ENCODE data around the gene PC. TPM values are rescaled to one million over a fixed set of nuclear protein-coding genes. Genes with fewer than 3 reads are reported as not detected.
A peak's percentile ranks its signal among the peaks of the same experiment; 100 is the strongest.

Gene PC
- total RNA-seq, 1 donor from 2014 or later: 10.5 TPM

DNA sequence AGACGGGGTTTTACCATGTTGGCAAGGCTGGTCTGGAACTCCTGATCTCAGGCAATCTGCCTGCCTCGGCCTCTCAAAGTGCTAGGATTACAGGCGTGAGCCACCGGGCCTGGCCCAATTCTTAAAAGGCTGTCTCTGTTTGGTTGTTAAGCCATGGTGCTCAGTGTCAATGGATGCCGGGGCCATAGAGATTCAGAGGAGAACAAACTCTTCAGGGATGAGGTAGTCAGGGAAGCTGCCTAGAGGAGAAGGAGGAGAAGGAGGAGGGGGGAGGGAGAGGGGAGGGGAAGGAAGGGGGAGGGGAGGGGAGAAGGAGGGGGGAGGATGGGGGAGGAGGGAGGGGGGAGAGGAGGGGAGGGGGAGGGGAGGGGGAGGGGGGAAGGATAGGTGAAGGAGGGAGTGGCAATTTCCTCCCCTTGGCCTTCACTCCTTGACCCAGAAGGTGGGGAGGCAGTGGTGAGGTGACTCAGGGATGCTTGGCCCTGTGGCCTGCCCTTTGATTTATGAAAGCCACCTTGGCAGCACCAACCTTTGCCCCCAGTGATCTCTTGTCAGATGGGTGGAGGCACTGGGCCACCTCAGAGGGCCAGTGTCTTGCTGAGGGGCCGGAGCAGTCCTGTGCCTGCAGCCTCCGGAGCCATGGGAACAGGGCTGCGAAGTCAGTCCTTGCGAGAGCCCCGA, 16.7 kb upstream of the PC start, which contains the start of gene C11orf86:
TSS of gene C11orf86 (plus strand) at position 581 of the 681 bp plus-strand sequence. CDS start at position 640, 59 bp downstream.
- H3K36me3 Mint-ChIP-seq (ENCODE audit: low read depth, unreplicated experiment): no peaks in the 10 kb centered on the region
- Histone ChIP-seq H3K4me1 (ENCODE audit: insufficient read depth, low read length) (peaks cover 21% of the 10 kb centered on the region), H3K9ac (ENCODE audit: low read length) (no peak within 1 kb of the TSS), H3K27ac (ENCODE audit: low read depth, low read length) (no peak within 1 kb of the TSS), H3K27me3 (ENCODE audit: insufficient read depth, low read length) (no peaks in the 10 kb centered on the region), H3K79me2 (ENCODE audit: insufficient read depth, low read length) (no peaks in the 10 kb centered on the region), H3K9me3 (ENCODE audit: insufficient read depth, low read depth, low read length) (peaks cover 12% of the 10 kb centered on the region), H4K20me1 (ENCODE audit: insufficient read depth, low read length) (no peaks in the 10 kb centered on the region), H3K4me3 (ENCODE audit: insufficient read depth, low read depth, low read length) (no peak within 1 kb of the TSS), H2AFZ (ENCODE audit: low read depth, low read length) (no peak within 1 kb of the TSS), H3K36me3 (ENCODE audit: insufficient read depth, low read length) (no peaks in the 10 kb centered on the region), H3K4me2 (ENCODE audit: low read length) (no peak within 1 kb of the TSS)
- H3K4me1 Mint-ChIP-seq (ENCODE audit: low read depth, unreplicated experiment): peaks cover 15% of the 10 kb centered on the region
- no peak within 1 kb of the TSS for H3K4me3 Mint-ChIP-seq (ENCODE audit: unreplicated experiment)
- peak within 1 kb of the TSS; percentile 6 for H3K27ac Mint-ChIP-seq (ENCODE audit: unreplicated experiment)
- peaks cover 2% of the 10 kb centered on the region for H3K27me3 Mint-ChIP-seq (ENCODE audit: low read depth, unreplicated experiment)
- TF ChIP-seq, protein P1, sequence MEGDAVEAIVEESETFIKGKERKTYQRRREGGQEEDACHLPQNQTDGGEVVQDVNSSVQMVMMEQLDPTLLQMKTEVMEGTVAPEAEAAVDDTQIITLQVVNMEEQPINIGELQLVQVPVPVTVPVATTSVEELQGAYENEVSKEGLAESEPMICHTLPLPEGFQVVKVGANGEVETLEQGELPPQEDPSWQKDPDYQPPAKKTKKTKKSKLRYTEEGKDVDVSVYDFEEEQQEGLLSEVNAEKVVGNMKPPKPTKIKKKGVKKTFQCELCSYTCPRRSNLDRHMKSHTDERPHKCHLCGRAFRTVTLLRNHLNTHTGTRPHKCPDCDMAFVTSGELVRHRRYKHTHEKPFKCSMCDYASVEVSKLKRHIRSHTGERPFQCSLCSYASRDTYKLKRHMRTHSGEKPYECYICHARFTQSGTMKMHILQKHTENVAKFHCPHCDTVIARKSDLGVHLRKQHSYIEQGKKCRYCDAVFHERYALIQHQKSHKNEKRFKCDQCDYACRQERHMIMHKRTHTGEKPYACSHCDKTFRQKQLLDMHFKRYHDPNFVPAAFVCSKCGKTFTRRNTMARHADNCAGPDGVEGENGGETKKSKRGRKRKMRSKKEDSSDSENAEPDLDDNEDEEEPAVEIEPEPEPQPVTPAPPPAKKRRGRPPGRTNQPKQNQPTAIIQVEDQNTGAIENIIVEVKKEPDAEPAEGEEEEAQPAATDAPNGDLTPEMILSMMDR (IDR thresholded peaks at IDR 0.05; ENCODE audit: insufficient read depth, low read depth, low read length): no peak
- TF ChIP-seq EZH2 (IDR thresholded peaks at IDR 0.05; ENCODE audit: insufficient read depth, low read length): no peak
- H3K9me3 Mint-ChIP-seq (ENCODE audit: unreplicated experiment): peaks cover 6% of the 10 kb centered on the region
- no peak for FAIRE-seq
- no peak for DNase-seq (ENCODE audit: low read depth)

DNA sequence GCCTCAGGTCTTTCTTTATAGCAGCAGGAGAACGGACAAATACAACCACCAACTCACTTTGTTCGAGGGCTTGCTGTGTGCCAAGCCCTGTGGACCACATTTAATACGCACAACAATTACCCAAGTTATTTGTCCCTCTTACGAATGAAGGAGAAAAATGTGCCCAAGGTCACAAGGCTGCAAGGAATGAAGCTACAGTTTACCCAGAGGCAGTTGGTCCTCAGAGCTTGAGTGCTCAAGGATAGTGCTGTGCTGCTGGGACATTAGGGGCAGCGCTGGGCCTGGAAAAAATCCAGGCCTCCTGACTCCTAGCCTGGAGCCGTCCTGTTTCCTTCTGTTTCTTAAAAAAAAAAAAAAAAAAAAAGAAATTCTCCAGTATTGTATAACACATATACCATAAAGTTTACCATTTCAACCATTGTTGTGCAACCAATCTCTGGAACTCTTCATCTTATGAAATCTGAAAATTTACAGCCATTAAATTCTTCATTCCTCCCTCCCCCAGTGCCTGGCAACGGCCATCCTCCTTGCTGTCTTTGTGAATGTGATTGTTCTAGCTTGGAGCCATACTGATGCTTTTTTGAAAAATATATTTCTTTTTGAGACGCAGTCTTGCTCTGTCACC, 15.9 kb upstream of the PC start:
- Histone ChIP-seq H4K20me1 (ENCODE audit: insufficient read depth, low read length) (no peaks in the 10 kb centered on the region), H3K36me3 (ENCODE audit: insufficient read depth, low read length) (no peaks in the 10 kb centered on the region), H3K4me2 (ENCODE audit: low read length) (no peak overlapping the region), H3K4me3 (ENCODE audit: insufficient read depth, low read depth, low read length) (no peak overlapping the region), H3K27me3 (ENCODE audit: insufficient read depth, low read length) (no peaks in the 10 kb centered on the region), H3K27ac (ENCODE audit: low read depth, low read length) (no peak overlapping the region), H3K79me2 (ENCODE audit: insufficient read depth, low read length) (no peaks in the 10 kb centered on the region), H3K9me3 (ENCODE audit: insufficient read depth, low read depth, low read length) (peaks cover 8% of the 10 kb centered on the region), H3K4me1 (ENCODE audit: insufficient read depth, low read length) (peaks cover 26% of the 10 kb centered on the region), H3K9ac (ENCODE audit: low read length) (no peak overlapping the region), H2AFZ (ENCODE audit: low read depth, low read length) (no peak overlapping the region)
- H3K27me3 Mint-ChIP-seq (ENCODE audit: low read depth, unreplicated experiment): peaks cover 2% of the 10 kb centered on the region
- H3K4me3 Mint-ChIP-seq (ENCODE audit: unreplicated experiment): no peak overlapping the region
- H3K9me3 Mint-ChIP-seq (ENCODE audit: unreplicated experiment): peaks cover 4% of the 10 kb centered on the region
- DNase-seq (ENCODE audit: low read depth) (no peak), FAIRE-seq (no peak)
- H3K36me3 Mint-ChIP-seq (ENCODE audit: low read depth, unreplicated experiment): no peaks in the 10 kb centered on the region
- TF ChIP-seq EZH2 (IDR thresholded peaks at IDR 0.05; ENCODE audit: insufficient read depth, low read length): no peak
- TF ChIP-seq, protein P1 (IDR thresholded peaks at IDR 0.05; ENCODE audit: insufficient read depth, low read depth, low read length): no peak
- peaks cover 20% of the 10 kb centered on the region for H3K4me1 Mint-ChIP-seq (ENCODE audit: low read depth, unreplicated experiment)
- no peak overlapping the region for H3K27ac Mint-ChIP-seq (ENCODE audit: unreplicated experiment)

DNA sequence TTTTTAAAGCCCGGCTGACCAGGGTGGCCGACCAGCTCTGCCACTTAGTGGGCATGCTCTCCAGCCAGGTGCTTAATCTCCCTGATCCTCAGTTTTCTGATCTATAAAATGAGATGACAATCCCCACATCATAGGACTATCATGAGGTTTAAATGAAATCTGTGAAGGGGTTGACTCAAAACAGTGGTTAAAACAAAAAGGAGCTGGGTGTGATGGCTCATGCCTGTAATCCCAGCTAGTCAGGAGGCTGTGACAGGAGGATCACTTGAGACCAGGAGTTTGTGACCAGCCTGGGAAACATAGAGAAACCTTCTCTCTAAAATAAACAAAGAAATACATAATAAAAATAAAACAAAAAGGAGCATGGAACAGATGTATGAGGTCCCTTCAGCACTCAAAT, 13.3 kb upstream of the PC start:
- Histone ChIP-seq H3K9me3 (ENCODE audit: insufficient read depth, low read depth, low read length) (no peaks in the 10 kb centered on the region), H4K20me1 (ENCODE audit: insufficient read depth, low read length) (no peaks in the 10 kb centered on the region), H3K4me2 (ENCODE audit: low read length) (peak overlapping the region; percentile 68), H3K27ac (ENCODE audit: low read depth, low read length) (peak overlapping the region; percentile 96), H3K4me1 (ENCODE audit: insufficient read depth, low read length) (peaks cover 33% of the 10 kb centered on the region), H3K36me3 (ENCODE audit: insufficient read depth, low read length) (no peaks in the 10 kb centered on the region), H3K27me3 (ENCODE audit: insufficient read depth, low read length) (no peaks in the 10 kb centered on the region), H3K4me3 (ENCODE audit: insufficient read depth, low read depth, low read length) (no peak overlapping the region), H2AFZ (ENCODE audit: low read depth, low read length) (peak overlapping the region; percentile 23), H3K9ac (ENCODE audit: low read length) (peak overlapping the region; percentile 80), H3K79me2 (ENCODE audit: insufficient read depth, low read length) (no peaks in the 10 kb centered on the region)
- FAIRE-seq (no peak), DNase-seq (ENCODE audit: low read depth) (peak; percentile 23)
- no peaks in the 10 kb centered on the region for H3K36me3 Mint-ChIP-seq (ENCODE audit: low read depth, unreplicated experiment)
- peak overlapping the region; percentile 97 for H3K27ac Mint-ChIP-seq (ENCODE audit: unreplicated experiment)
- TF ChIP-seq, protein P1 (IDR thresholded peaks at IDR 0.05; ENCODE audit: insufficient read depth, low read depth, low read length): no peak
- TF ChIP-seq EZH2 (IDR thresholded peaks at IDR 0.05; ENCODE audit: insufficient read depth, low read length): no peak
- H3K9me3 Mint-ChIP-seq (ENCODE audit: unreplicated experiment): no peaks in the 10 kb centered on the region
- no peaks in the 10 kb centered on the region for H3K27me3 Mint-ChIP-seq (ENCODE audit: low read depth, unreplicated experiment)
- H3K4me3 Mint-ChIP-seq (ENCODE audit: unreplicated experiment): no peak overlapping the region
- H3K4me1 Mint-ChIP-seq (ENCODE audit: low read depth, unreplicated experiment): peaks cover 28% of the 10 kb centered on the region

Data from astrocyte (in vitro differentiated cells and primary cell).